ENCODE results near the gene NTS.

DNA sequence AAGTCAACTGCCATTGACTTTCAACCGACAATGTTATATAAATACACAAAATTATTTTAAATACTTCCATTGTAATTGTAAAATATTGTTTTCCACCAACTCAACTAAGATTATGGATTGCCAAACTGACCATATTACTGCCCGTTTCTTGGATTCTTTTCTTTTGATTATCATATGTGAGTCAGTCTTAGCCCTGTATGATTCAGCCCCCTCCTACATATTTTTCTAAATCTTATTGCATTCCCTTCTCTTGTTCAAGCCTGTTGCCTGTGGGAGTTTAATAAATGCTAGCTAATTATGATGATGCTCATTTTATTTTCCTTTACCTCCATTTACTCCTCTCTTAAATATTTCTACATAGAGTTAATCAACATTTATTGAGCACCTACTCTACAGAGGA, 44.7 kb upstream of the NTS start:
- TF ChIP-seq, protein P1, sequence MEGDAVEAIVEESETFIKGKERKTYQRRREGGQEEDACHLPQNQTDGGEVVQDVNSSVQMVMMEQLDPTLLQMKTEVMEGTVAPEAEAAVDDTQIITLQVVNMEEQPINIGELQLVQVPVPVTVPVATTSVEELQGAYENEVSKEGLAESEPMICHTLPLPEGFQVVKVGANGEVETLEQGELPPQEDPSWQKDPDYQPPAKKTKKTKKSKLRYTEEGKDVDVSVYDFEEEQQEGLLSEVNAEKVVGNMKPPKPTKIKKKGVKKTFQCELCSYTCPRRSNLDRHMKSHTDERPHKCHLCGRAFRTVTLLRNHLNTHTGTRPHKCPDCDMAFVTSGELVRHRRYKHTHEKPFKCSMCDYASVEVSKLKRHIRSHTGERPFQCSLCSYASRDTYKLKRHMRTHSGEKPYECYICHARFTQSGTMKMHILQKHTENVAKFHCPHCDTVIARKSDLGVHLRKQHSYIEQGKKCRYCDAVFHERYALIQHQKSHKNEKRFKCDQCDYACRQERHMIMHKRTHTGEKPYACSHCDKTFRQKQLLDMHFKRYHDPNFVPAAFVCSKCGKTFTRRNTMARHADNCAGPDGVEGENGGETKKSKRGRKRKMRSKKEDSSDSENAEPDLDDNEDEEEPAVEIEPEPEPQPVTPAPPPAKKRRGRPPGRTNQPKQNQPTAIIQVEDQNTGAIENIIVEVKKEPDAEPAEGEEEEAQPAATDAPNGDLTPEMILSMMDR (optimal IDR thresholded peaks at IDR 0.05 in 1 of 3, IDR thresholded peaks at IDR 0.05 in 1 of 3, conservative IDR thresholded peaks at IDR 0.05 in 1 of 3; ENCODE audit: extremely low read depth in 1 of 3, insufficient read depth in 2 of 3, low read length in 3 of 3) = no peak
- TF ChIP-seq EZH2 (IDR thresholded peaks at IDR 0.05; ENCODE audit: low read length) = no peak
